Stimulated activated CD8-positive, alpha-beta memory T cell treated with anti-CD3 and anti-CD28 coated beads, Interleukin-2, amount 100 ng/mL, for 1 hour (primary cell): Measurements from ENCODE around the gene UPF2.
"Not testable (repeated sequence)": the region's sequence is repeated elsewhere in the genome, so short reads cannot be mapped to it uniquely, and the experiment has no call there.

ENCODE experiments used
- DNase-seq, 2 donors: peaks; one replicate each; pipeline ENCODE4 v3.0.0-alpha.2; 2020; ENCODE audit warnings: low read depth in 2 of 2

The UPF2 gene

DNA sequence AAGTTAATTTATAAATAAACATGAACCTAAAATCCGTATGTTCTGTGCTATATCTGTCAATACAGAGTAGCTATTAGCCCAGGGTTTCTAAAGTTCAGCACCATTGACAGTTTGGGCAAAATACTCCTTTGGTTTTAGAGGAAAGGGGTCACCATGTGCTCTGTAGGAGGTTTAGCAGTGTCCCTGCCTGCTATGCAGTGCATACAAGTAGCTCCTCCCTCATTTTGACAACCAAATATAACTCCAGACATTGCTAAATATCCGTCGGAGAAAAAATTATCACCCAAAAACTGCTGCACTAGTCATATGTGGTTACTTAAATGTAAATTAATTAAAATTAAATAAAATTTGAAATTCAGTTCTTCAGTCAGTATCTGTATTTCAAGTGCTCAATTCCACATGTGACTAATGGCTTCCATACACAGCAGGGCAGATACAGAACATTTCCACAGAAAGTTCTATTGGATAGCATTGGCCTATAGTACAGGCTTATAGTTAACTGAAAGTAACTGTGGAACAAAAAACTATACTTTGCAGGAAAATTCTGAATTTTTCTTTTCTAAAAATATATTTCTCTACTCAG is 6.4 kb downstream of the UPF2 start:
- no peak for DNase-seq

DNA sequence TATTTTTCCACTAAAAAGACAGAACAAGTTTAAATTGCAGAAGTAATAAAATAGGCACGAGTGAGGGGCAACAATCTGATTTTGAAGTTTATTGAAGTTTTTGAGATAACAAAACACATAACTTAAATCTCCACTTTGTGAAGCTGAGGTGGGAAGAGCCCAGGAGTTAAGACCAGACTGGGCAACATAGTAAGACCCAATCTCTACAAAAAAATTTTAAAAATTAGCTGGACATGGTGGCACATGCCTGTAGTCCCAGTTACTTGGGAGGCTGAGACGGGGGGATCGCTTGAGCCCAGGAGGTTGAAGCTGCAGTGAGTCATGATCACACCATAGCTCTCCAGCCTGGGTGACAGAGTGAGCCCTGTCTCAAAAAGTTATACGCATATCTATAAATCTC is 11.2 kb downstream of the UPF2 start:
- no peak for DNase-seq

GRCh38 chr10:12027539-12027938 is 15.1 kb downstream of the UPF2 start:
- DNase-seq: no peak

GRCh38 chr10:12025591-12025990 is 17.0 kb downstream of the UPF2 start:
- DNase-seq: no peak

DNA sequence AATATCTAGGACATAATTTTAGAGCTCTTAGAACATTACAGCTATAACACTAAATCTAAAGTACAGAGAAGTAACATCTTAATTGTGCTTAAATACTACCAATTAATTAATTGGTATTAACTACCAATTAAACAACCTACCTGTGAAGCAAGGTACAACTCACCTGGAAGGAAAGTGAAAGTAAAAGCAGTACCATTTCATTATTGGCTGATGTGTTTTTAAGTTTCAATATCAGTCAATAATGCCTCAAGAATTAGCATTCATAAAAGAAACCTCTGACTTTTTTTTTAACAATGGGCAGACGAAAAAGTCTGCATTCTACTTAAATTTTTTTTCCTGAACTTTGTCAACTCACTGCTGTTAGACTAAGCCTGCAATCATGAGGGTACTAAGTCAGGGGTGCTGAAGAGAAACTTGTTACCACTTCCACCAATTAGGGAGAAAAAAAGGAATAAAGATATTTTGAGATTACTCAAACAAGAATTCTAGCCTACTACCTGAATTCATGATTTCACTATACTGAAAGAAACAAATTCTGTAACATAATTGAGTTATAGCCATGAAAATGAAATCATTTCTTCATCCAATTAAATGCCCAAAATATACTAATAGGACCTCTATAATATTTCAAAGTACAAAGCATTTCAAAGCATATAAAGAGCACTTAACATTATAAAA is 19.9 kb downstream of the UPF2 start:
- DNase-seq: no peak

DNA sequence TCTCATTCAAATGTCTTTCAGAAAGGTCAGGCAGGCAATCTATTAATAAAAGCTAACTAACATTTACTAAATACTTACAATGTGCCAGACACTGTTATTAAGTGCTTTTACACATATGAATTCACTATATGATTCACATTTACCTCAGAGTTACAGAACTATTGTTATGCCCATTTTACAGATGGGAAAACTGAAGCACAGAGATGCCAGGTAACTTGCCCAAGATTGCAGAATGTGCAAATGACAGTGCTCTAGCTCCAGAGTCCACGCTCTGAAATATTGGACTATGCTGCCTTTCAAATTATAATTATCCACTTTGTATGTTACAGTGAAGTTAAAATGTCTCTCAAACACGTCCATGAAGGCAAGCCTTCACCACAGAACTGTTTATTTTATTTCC is 22.0 kb downstream of the UPF2 start:
- no peak for DNase-seq

- no peak for DNase-seq
These were observed 23.2 kb downstream of the UPF2 start for GRCh38 chr10:12019283-12019971.

DNA sequence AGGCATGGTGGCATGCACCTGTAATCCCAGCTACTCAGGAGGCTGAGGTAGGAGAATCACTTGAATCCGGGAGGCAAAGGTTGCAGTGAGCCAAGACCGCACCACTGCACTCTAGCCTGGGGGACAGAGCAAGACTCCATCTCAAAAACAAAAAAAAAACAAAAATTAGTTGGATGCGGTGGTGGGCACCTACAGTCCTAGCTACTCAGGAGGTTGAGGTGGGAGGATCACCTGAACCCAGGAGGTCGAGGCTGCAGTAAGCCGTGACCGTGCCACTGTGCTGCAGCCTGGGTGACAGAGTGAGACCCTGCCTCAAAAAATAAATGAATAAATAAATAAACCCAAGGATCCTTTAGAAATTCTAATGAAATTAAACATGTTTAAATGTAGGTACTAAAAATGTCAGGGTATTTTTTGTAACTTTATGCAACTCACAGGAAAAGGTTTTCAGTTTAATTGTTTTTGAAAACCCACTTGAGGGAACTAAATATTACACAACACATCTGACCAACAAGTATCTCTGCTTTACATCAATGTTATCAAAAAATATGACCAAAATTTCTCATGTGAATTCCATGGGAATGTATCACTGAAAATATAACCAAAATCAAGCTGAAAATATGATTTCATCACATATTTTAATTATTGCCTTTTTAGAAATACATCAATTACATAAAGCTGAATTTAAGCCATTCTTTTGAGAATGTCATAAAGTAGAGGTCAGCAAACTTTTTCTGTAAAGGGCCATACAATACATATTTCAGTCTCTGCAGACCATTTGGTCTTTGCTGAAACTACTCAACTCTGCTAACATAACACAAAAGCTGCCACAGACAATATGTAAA is 23.9 kb downstream of the UPF2 start:
- no peak for DNase-seq

- DNase-seq: no peak
These were observed 28.7 kb downstream of the UPF2 start for GRCh38 chr10:12013926-12014325.

- not testable (repeated sequence) for DNase-seq
These were observed 29.2 kb downstream of the UPF2 start for GRCh38 chr10:12013391-12013790.

DNA sequence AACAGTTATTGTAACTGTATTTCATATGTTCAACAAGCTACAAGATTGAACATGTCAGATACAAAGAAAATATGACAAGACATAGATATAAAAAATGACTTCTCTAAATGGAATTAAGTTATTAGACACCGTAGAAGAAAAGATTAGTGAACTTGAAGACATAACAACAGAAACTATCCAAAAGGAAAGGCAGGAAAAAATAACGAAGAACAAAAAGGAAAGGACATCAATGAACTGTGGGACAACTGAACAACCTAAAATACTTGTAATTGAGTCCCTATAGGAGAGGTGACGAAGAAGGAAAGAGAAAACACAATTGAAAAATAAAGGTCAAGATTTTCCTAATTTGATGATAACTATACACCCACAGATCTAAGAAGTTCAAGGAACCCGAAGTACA is 32.3 kb downstream of the UPF2 start:
- DNase-seq: no peak

DNA sequence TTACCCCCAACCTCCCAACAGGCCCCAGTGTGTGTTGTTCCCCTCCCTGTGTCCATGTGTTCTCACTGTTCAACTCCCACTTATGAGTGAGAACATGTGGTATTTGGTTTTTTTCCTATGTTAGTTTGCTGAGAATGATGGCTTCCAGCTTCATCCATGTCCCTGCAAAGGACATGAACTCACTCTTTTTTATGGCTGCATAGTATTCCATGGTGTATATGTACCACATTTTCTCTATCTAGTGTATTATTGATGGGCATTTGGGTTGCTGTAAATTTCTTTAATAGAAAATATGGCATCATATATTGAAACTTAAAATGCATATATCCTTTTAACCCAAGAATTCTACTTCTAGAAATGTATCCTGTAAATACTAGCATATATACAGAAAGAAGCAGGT is 33.8 kb downstream of the UPF2 start:
- DNase-seq: not testable (repeated sequence)

DNA sequence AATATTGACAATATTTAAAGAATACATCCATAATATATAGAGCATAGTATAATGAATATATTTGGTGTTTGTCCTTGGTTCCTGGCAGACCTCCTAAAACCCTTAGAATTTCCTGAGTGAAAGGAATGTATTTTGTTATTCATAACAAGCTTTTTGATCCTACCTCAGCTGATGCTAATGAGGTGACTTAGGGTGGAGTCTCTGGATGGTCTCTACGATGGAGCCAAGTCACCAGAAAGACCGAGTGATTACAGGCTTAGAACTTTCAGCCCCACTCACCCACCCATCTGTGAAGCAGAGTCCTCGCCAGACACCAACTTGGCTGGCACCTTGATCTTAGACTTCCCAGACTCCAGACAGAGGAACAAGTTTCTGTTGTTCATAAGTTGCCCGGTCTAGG is 35.9 kb downstream of the UPF2 start:
- no peak for DNase-seq

- no peak for DNase-seq
These were observed 48.7 kb downstream of the UPF2 start for GRCh38 chr10:11993834-11994468.

DNA sequence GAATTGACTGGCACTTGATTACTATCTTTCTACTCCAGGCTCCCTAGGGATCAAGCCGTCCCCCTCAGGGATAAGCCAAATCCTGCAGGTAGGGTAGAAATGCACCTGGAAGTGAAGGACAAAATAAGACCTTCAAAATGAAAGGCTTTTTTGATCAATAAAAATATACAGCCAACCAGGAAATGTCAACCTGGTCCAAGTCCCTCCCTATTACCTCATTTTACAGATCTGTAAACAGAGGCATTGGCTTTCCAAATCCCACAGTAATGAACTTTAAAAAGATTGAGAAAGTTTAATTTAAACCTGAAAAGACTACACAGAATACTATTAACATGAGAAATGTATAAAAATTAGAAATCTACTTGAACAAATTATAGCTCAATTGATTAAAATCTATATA is 53.7 kb downstream of the UPF2 start:
- no peak for DNase-seq

GRCh38 chr10:11986593-11987216 is 55.9 kb downstream of the UPF2 start:
- DNase-seq: peak; percentile 27 to 50

DNA sequence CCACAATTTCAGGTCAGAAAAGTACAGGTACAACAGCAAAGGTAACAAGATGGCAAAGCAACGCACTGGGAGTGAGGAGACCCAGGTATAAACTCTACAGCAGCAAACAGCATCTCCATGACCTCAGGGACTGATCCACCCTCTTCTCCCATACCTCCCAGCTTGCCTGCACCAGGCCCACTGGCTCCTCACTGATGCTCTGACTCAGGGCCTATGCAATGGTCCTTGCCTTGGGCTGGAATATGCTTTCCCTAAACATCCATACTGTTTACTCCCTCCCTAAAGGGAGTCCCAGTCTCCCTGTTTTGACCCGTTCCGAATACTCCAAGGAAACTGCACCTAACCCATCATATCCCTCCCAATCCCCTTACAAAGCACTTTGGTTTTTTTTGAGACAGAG is 60.4 kb downstream of the UPF2 start:
- no peak for DNase-seq

- DNase-seq: no peak
These were observed 66.8 kb downstream of the UPF2 start for GRCh38 chr10:11975795-11976194.

GRCh38 chr10:11972523-11972922 is 70.1 kb downstream of the UPF2 start:
- DNase-seq: not testable (repeated sequence)

- DNase-seq: no peak
These were observed 80.4 kb downstream of the UPF2 start for GRCh38 chr10:11962176-11962575.

GRCh38 chr10:11961771-11962170 is 80.8 kb downstream of the UPF2 start:
- DNase-seq: no peak
